HG03095 (cell line): Measurements from ENCODE around the gene RRAGD.
"Not testable (repeated sequence)": the region's sequence is repeated elsewhere in the genome, so short reads cannot be mapped to it uniquely, and the experiment has no call there.

ENCODE experiments used
- ATAC-seq: cut with Tn5 transposase; IDR thresholded peaks from one replicate; pipeline ENCODE4 v1.9.1; 2021; ENCODE audit warnings: moderate library complexity; ENCODE audit not compliant: unreplicated experiment

The RRAGD gene

DNA sequence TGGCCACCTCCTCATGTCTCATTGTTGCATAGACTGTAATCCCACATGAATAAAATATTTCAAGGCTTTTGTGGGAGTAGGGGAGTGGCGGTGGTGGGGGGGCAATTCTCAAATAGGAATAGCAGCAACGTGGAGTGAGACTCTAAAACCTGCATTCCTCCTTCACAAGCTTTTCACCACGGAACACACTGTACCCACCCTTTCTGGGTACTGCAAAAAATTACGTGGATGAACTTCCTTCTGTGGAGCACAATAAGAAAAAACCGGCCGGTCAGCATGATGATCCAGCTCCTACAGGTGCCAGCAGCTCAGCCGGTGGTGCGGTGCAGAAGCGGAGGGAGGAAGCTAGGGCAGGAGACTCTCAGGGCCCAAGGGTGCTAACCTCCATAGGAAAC, 930 bp upstream of the RRAGD start:
- no peak for ATAC-seq

DNA sequence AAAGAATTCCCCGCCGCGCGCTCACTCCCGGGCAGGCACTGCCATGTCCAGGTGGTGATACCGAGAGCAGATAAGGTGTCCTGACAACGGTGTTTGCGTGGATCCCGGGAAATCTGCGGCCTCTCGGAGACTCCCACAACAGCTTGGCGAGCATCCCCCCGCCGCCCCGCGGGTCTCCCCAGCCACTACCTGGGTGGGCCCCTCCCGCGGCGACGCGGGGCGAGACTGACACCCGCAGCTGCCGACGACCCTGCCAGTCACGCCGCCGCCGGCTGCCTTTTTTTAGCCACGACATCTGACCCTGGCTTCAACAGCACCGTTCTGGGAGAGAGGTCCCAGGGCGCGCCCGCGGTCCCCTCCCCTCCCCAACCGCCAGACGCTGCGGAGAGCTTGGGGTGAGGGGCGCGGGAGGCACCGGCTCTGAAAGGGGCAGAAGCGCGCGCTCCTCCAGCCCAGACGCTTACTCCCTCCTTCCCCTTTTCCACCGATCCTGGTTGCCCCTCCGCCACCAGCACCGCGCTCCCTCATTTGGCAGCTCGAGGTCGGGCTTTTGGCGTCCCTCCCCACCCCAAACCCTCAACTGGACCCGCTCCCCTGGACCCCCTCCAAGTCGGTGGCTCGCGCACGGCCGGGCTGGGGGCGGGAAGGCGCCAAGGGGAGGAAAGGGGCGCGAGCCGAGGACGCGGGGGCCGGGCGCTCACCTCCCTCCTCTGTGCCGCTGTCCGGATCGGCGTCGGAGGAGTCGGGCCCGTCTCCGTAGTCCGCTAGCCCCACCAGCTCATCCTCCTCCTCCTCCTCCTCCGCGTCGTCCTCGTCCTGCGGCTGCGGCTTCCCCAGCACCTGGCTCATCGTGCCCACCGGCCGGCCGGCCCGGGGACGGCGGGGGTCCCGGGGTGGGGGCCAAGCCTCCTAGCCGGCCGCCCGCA, 665 bp downstream of the RRAGD start:
- peak; percentile 43 for ATAC-seq

DNA sequence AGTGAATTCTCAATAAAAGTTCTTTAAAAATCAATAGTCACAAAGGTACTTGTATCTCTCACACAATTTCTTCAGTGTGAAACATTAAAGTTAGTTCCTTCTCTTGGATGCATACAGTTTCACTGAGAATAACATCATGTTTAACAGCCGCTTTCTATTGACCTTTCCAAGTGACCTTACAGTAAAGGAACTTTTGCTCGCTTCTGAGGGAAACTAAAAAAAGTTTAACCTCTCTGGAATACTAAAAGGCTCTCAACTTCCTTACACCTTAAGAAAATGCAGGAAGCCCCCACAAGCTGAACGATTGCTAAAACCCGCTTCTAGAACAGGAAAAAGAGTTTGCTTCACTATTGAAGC, 1.3 kb downstream of the RRAGD start:
- ATAC-seq, result no peak

DNA sequence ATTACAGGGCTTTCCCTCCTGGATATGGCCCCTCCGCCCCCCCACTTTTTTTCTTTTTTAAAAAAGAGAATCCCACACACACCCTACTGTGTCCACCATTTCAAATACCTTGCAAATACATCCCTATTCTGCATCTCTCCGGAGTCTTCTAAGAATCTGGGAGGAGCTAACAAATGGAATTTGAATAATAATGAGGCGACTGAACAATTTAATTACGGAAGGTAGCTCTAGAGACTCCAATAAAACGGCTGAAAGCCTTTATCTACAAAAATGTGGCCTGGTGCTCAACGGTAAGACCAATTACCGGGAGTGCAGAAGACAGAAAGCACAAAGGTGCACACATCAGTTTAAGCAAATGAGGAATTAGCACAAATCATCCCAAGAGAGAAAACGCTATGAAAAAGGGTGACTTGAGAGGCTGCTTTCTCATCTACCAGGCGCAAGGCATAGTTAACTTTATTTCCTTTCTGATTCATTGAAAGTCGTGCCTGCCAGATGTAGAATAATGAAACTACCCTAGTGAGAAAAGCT, 1.8 kb downstream of the RRAGD start:
- no peak for ATAC-seq

DNA sequence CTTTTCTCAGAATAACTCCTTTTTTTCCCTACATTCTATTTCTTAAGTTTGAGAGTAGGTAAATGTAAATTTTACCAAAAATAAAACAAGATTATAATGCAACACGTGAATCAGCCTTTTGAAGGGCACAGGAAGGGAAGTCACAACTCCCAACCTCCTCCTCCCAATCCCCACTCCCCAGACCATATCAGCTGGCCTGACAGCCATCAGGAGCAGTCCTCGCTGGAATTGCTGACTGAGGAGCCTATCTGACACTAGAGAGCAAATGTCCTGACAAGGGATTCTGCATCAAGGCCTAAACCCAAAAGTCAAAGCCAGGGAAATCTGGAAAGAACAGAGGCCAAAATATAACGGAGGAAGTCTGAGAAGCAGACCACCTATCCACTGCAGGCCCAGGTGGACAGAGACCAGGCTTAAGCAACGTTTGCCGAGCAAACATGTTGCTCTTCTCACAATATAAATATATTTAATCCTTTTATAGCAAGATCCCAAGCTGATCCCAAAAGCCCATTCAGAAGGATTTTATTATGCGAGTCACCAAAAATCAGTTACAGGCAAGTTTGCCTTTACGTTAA, 2.5 kb downstream of the RRAGD start:
- ATAC-seq, result no peak

DNA sequence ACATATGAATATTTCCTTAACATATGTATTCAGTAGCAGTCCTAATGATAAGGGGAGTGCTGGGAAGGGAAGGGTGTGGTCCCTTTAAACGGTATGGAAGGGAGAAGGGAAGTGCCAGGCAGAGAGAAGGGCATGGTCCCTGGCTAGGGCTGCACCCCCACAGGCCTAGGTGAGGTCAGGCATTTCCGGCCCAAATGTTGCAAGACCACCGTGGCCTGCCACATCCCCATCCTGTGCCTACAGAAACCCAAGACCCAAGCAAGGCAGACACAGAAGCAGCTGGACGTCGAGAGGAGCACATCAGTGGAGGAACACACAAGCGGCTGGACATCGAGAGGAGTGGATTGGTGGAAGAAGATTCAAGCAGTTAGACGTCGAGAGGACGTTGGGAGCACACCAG, 5.9 kb downstream of the RRAGD start:
- ATAC-seq, result no peak

DNA sequence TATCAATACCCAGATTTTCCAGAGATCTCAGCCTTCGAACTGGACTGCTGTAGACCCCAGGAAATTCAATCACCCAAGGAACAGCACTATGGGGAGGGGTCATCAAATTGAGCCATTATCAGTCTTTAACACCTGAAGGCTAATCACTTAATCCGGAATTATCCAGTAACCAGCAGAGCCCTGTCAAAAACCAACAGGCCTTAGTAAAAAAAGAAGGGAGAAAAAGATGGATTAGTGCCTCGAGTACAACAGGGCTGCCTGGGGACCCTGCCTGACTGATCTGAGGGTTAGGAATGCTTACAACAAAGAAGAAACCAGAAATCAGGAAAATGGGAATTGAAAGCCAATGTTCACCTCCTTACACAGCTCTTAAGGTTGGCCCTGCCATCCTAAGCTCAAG, 7.6 kb downstream of the RRAGD start:
- ATAC-seq, result no peak

DNA sequence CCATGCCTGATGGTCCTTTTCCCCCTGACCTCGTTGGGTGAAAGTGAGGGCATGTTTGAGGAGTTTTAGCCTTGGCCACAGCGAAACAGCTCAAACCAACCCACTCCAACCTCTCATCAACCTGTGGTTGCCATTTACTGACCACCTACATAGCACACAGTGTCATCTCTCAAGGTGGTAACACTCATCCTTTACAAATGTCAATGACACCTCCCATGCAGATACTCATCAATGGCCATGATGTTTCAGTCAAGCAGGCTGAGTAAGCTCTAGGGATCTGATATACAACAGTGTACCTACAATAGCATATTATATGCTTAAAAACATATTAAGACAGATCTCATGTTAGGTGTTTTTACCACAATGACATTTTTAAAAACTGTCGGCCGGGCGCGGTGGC, 9.3 kb downstream of the RRAGD start:
- ATAC-seq, result no peak

DNA sequence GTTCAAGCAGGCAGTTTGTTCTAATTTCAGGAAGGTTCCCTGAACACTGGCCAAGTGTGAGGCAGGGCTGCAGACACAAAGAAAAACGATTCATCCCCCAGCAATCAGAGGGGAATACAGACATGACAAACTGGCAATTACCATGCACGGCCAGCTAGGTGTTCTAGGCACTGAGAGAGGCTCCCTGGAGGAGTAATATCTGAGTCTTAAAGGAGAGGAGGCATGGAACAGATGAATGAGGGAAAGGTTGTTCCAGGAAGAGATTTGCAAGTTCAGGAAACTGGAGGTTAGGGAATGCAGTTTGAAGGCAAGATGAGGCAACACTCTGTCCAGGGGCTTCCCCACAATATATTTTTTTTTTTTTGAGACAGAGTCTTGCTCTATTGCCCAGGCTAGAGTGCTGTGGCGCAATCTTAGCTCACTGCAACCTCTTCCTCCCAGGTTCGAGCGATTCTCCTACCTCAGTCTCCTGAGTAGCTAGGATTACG, 11.1 kb downstream of the RRAGD start:
- no peak for ATAC-seq

DNA sequence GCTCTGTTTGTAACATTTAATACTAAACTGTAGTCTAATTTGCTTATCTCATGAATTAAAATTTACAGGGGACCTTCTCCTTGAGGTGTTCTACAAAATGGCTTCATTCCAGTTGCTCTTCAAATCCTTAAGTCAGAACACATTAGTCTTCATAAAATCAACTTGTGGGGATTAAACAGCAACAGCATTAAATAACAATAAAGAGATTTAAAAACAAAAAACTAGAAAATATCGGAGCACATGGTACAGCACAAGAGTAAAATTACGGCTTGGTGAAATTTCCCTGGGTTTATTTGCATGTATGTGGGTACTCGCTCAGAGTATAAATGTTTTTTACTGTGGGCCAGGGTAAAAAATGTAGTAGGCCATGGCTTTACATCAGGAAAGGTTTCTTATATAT, 12.0 kb downstream of the RRAGD start:
- no peak for ATAC-seq

DNA sequence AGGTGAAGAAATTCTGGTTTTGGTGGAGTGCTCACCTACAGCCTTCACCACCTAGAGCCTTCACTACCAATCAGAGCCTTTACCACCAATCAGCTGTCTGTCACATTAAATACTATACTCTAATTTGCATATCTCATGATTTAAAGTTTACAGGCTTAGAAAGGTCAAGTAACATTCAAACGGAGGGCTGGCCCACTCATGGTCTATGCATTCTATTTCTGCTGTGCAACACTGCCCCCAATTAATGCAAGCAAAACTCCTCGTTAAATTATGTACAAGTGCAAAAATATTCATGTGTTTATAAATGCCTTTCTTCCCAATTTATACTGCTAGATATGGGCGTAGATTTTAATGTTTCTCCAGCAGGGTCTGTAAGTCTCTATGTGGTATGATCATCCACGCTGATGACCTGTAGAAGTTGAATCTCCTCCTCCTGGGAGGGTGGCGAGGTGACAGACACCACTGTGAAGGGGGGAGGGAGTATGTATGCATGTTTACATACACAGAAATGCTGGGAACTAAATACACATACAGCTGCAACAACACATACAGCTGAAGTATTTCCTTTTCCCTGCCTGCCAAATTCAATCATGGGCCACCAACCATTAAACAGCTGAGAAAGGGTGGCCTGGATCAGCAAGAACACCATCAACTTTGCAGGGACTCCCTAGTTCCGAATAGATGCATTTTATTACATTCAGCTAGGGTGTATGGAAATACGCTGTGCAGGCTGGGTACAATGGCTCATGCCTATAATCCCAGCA, 13.1 kb downstream of the RRAGD start:
- ATAC-seq, result no peak

DNA sequence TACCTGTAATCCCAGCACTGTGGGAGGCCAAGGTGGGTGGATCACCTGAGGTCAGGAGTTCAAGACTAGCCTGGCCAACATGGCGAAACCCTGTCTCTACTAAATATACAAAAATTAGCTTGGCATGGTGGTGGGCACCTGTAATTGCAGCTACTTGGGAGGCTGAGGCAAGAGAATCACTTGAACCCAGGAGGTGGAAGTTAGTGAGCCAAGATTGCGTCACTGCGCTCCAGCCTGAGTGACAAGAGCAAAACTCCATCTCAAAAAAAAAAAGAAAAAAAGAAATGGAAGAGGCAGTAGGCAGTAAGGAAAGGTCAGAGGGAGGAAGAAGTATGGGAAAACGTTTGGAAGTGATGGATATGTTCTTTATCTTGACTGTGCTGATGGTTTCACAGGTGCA, 14.2 kb downstream of the RRAGD start:
- not testable (repeated sequence) for ATAC-seq

DNA sequence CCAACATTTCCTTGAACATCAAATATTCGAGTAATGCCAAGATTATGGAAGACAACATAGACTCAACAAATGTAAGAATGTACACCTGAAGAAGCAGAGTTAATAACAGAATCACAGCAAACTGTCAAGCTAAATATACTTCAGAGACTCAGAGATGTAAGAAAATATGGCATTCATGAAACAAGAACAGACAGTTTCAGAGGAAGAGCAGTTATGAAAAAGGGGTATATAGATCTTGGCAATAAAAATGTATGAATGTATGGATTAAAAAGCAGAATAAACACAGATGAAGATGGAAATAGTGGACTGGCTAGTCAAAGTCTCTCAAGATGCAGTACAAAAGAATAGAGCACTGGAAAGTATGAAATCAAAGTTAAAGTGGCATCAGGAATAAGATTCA, 18.4 kb downstream of the RRAGD start:
- ATAC-seq, result no peak

DNA sequence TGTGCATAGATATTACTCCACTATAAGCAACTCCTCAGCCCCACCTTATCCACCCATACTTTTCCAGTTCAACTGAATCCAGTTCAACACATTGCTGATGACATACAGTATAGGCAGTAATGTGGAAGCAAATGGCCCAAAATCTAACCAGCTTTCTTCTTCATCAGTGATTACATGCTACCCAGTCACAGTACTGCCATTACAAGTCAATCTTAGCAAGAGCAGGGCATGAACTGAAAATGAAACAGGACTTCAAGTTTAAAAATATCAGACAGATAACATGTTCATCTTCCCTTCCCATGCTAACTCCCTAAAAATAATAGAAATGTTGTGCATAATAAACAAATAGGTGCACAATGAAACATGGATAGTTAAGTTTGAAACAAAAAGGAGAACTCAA, 19.2 kb downstream of the RRAGD start:
- ATAC-seq, result no peak

DNA sequence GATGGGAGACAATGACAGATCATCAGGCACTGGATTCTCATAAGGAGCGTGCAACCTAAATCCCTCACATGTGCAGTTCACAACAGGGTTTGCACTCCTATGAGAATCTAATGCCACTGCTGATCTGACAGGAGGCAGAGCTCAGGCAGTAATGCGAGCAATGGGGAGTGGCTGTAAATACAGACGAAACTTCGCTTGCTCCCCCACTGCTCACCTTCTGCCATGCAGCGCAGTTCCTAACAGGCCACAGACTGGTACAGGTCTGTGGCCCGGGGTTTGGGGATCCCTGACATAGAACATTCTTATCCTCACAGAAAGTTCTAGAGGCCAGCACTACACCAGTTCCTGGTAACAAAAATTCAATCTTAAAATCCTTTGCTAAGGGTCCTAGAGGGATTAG, 23.2 kb downstream of the RRAGD start:
- no peak for ATAC-seq

DNA sequence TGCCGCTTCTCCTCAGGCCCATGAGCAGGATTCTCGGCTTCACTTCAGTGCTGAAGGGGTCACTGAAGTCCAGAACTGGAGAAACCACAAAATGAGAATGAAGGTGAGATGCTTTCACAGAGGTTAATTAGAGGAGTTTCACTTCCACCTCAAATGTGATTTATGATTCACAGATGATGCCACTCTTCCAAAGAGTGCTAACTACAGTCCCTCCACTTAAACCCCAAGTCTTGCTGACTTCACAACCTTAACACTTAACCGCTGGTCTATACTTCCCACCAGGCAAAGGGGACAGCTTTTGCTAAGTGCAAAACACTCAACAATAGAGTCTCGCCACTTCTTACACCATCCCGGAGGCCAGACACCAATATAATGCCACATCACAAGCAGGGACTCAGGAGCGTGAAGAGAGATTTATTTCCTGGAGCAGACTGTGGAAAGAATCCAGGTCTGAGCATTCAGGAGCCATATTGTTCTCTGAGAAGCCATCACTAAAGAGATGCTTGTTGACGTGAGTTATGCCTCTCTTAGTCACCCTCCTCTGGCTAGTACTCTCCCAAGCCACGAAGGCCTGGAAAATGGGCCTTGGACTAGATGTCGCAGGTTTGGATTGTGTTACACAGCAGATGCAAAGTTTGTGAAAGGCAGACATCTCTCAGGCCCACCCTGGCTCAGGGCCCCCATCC, 24.4 kb downstream of the RRAGD start:
- ATAC-seq, result peak; percentile 91

DNA sequence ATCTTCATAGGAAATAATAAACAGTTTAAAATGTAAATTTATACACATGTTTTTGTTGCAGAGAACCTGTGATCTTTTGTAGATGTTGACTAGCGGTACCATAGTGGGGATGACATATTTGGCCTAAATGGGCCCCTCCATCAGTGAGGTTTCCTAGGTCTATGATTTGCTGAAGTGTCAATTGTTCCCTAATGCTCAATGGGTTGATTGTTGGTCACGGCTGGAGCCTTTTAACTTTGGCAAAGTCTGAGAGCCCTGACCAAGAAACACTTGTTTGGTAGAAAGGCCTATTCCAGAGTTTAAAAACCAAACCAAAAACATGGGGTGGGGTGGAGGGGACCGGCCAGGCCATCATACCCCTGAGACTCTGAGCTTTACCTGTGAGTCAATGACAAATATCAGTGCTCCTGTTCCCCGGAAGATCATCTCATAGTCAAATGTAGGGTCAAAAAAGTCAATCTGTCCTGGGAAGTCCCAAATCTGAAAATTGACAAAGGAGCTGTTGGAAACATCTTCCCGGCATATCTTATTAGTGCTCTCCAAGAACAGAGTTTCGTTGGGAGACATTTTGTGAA, 25.1 kb downstream of the RRAGD start:
- ATAC-seq, result peak; percentile 22

DNA sequence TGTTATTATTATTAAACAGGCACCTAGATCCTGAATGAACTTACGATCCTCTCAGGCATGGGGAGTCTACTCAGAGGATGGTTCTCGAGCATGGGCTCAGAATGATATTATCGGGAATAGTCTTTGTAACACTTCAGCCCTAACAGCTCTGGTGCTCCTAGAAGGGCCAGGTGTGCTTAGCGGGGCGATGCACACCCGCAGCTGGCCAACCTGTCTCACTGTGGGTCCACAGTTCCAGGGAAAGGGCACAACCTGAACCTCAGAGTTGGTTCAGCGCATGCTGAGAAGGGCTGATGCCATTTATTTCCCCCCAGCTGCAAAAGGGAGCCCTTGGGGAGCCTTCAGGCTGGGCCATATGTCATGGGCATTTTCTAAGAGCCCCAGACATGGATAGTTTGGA, 26.2 kb downstream of the RRAGD start:
- no peak for ATAC-seq

DNA sequence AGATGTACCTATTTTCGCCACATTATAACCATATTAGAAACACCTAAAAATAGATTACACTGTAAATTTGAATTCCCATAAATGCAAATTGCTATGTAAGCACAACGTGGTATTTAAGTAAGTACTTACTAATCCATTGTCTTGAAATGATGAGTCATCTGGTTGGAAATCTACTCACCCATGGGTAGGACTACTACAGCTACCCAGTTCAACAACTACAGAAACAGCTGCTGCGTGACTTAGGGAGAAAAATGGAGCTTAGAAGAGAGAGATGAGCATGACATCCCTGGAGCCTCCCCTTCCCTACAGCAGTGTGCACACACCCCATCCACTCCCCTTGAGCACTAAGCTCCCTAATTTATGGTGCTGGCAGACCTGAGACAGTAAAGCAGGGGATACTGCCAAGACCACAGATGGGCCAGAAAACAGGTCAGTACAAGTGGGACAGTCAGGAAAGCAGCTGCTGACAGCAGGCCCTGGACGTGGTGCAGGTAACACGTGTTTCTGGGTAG, 26.9 kb downstream of the RRAGD start:
- peak; percentile 42 for ATAC-seq

DNA sequence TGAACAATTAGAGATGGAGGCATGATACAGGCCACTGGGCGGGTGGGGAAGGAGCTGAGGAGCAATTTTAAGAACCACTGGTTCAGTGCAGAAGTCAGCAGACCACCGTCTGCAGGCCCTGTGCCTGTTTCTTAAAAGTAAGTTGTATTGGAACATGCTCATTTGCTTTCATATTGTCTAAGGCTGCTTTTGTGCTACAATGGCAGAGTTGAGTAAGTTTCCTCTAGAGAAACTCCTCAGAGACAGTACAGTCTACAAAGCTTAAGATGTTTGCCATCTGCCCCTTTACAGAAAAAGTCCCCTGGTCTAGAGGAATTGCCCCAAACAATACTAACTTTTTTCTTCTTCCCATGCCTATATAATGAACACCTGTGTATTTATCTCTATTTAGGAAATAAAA, 31.0 kb downstream of the RRAGD start:
- ATAC-seq, result no peak
